GM19239 (cell line): ENCODE data around the gene KCNK10.

Experiments used
- DNase-seq: peaks from one replicate; pipeline ENCODE4 v3.0.0; 2011; ENCODE audit warnings: low spot score; ENCODE audit not compliant: insufficient read length
- FAIRE-seq: peaks from 2 replicates; lab custom pipeline; 2011; peaks lifted over from hg19 to GRCh38; lab: Jason Lieb, UNC

Gene KCNK10

GRCh38 chr14:88140874-88141273 is 182.2 kb downstream of the KCNK10 start:
- DNase-seq (no peak), FAIRE-seq (no peak)

- no peak for DNase-seq
Measured at GRCh38 chr14:88137327-88137726, 185.7 kb downstream of the KCNK10 start.

More at GRCh38 chr14:88137327-88137726, 185.7 kb downstream of the KCNK10 start:
- FAIRE-seq: no peak
